M059J (cell line): Measurements from ENCODE around the gene NLN. TPM values are rescaled to one million over a fixed set of nuclear protein-coding genes. Genes with fewer than 3 reads are reported as not detected.
"Not testable (repeated sequence)": the region's sequence is repeated elsewhere in the genome, so short reads cannot be mapped to it uniquely, and the experiment has no call there.

Experiments
- DNase-seq: peaks from one replicate; pipeline ENCODE4 v3.0.0-alpha.2; 2012; ENCODE audit warnings: low read depth
- total RNA-seq: library from RNA; depleted of rRNA; stranded (reverse); fragments of >200 nt; shearing (Covaris generic); gene quantifications from 2 replicates; pipeline ENCODE4 v1.2.3, GENCODE V29; 2014; rRNA removed

Gene NLN
- total RNA-seq = 12.3 and 27.9 TPM in 2 replicates

- DNase-seq = peak; percentile 73
These were observed at the start of gene NLN, which contains the start of gene SGTB for GRCh38 chr5:65721720-65722574. TSS of gene NLN (plus strand) at chr5:65722205. CDS start at chr5:65722374, 169 bp downstream. TSS of gene SGTB (minus strand) at chr5:65722109. CDS start at chr5:65720807, 1,302 bp downstream.

- DNase-seq = peak; percentile 3
These were observed 49.2 kb upstream of the NLN start for GRCh38 chr5:65672796-65673195.

- DNase-seq = peak; percentile 25
These were observed 47.3 kb upstream of the NLN start for GRCh38 chr5:65674749-65675148.

- DNase-seq = not testable (repeated sequence)
These were observed 45.9 kb upstream of the NLN start for GRCh38 chr5:65676056-65676455.

- DNase-seq = no peak
These were observed 39.9 kb upstream of the NLN start for GRCh38 chr5:65682148-65682547.

DNA sequence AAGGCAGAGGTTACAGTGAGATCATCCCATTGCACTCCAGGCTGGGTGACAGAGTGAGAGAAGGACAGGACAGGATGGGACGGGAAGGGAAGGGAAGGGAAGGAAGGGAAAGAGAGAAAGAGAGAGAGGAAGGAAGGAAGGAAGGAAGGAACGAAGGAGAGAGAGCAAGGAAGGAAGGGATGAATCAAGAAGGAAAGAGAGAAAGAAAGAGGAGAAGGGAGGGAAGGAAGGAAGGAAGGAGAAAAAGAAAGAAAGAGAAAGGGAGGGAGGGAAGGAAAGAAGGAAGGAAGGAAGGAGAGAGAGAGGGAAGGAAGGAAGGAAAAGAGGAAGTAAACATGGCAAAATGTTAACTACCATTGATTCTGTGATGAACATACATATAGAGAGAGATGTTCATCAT is 28.9 kb upstream of the NLN start:
- no peak for DNase-seq

- no peak for DNase-seq
These were observed 26.7 kb upstream of the NLN start for GRCh38 chr5:65695162-65695755.

GRCh38 chr5:65695896-65696295 is 26.1 kb upstream of the NLN start:
- no peak for DNase-seq

GRCh38 chr5:65696892-65697291 is 25.1 kb upstream of the NLN start:
- no peak for DNase-seq

- no peak for DNase-seq
These were observed 22.7 kb upstream of the NLN start for GRCh38 chr5:65699338-65699737.

DNA sequence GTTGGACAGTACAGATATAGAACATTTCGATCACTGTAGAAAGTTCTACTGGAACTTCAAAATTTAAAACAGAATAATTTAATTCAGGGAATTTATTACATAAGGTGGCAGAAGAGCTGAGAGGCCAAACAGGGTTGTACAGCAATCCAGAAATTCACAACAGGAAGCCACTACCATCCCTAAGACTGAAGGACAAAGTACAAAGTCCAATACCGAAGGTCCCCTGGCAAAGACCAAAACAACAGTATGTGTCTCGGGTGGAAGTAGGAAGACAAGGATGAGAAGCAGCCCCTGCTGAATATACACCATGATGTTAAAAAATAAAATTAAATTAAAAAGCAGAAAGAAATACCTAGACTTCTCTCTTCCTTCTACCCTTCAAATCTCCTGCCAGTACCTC is 20.0 kb upstream of the NLN start:
- no peak for DNase-seq

- DNase-seq = no peak
These were observed 17.3 kb upstream of the NLN start for GRCh38 chr5:65704621-65705239.

DNA sequence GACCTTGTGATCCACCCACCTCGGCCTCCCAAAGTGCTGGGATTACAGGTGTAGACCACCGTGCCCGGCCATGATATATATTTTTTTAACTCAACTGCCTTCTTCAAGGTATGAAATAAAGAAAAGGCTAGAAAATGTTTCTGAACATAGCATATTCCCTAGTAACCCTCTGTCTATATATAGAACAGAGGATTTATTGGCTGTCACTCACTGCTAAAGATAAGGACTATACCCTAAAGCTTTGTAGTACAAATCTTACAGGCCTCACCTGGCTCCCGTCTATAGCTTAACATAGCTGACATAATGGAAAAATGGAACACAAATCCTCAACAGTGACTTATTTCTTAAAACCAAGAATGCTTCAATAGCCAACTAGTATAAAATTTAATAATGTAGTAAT is 14.3 kb upstream of the NLN start:
- DNase-seq = no peak

GRCh38 chr5:65708145-65708544 is 13.9 kb upstream of the NLN start:
- no peak for DNase-seq

DNA sequence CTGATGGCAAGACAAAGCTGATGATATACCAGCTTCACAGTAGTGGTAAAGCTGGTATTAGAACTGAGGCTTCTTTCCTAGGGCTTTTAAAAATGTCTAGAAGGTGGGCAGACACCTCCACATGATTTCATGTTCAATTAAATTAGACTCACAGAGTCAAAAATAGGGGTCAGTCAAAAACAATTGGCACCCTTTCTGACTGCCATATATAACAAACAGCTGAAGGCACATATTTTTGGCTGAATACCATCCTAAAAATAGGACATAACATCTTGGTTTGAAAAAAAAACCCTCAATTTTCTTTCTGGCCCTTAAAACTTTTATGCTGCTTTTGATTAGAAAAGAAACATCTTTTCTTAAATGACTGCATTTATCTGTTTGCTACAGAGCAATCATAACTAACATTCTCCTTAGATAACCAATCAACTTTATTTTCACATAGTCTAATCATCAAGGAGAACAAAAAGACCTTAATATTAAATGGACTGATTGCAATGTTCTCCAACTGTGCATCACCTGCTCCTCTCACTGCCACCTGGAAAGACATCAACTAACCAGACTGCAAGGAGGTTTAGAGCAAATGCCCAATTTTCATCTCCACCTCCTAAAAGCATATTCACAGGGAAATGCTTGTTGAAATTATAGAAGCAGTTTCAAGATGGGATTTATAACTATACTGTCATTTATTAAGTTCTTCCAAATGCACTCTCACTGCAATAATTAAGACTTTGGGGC is 3.3 kb upstream of the NLN start:
- no peak for DNase-seq

DNA sequence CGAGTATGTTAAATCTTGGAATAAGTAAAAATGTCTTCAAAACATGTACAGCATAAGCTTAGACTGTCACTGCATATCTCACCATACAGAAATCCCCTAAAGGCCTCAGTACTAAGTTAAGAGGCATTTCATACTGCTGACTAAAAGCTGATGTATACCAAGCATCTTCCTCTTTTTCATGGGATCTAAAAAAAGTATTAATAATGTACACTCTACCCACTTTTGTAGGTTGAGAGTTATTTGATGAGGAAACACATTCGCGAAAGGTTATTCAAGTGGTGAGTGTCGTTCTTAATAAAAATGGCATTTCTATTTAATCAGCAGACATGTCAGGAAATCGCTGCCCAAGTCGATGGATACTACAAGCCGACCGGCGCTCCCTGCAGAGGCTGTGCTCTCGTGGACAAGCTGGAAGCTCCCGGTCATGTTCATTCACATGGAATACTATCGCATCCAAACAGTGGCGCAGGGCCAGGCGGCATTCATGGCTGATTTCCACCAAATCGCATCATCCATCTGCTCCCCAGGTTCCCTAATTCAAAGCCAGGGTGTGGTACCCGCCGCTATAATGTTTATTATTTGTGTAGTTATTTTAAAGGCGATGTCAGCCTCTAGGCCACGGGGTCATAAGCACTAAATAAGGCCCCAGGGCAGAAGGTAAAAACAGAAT is 820 bp upstream of the NLN start:
- peak; percentile 80 for DNase-seq

GRCh38 chr5:65722575-65723403 is 784 bp downstream of the NLN start:
- peak; percentile 71 for DNase-seq

DNA sequence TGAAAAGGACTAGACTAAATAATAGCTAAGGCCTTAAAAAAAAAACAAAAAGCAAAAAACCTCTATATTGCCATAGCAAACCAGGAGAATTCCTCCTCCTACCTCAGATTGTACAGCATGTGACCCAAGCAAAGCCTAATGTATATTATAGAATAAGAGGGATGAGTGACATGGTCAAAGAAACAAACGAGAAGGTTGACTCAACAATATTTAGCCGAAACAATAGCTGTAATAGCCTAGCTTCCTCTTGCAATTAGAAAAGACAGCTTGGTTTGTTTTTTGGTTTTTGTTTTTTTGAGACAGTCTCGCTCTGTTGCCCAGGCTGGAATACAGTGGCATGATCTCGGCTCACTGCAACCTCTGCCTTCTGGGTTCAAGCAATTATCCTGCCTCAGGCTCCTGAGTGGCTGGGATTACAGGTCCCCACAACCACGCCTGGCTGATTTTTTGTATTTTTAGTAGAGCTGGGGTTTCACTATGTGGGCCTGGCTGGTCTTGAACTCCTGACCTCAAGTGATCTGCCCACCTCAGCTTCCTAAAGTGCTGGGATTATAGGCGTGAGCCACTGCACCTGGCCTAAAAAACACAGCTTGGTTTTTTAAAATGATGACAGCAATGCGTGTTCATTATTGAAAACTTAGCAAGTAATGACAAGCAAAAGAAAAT is 5.6 kb downstream of the NLN start:
- DNase-seq = no peak

DNA sequence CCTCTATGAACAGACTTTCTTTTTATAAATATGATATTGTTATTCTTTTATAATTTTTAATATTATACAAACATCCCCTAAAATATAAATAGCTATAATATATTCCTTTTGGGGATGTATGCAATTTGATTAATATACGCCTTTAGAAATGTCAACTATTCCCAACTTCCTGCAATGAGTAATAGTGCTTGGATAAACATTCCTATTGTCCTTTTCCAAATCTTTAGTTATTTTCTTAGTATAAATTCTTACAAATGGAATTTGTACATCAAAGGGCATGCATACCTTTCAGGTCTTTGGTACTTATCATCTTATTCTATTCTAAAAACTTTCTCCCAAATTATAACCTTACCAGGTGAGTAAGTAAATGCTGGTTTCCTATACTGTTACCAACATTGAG is 6.2 kb downstream of the NLN start:
- DNase-seq = no peak

DNA sequence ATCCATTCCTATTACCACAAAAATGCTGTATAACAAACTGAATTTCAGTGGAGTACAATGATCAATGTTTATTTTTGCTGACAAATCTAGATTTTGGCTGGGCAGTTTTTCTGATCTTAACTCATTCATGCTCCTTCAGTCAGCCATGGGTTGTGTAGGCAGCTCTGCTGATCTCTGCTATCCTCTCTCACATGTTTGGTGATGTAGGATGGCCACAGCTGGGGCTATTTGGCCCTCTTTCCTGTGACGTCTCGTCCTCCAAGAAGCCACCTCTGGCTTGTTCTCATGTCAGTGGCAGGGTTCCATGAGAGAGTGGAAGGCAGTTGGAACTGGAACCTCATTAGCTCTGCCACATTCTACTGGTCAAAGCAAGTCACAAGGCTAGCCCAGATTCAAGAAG is 8.9 kb downstream of the NLN start:
- DNase-seq = no peak
